Measurements from ENCODE around the gene DNAH2.

DNAH2 gene

DNA sequence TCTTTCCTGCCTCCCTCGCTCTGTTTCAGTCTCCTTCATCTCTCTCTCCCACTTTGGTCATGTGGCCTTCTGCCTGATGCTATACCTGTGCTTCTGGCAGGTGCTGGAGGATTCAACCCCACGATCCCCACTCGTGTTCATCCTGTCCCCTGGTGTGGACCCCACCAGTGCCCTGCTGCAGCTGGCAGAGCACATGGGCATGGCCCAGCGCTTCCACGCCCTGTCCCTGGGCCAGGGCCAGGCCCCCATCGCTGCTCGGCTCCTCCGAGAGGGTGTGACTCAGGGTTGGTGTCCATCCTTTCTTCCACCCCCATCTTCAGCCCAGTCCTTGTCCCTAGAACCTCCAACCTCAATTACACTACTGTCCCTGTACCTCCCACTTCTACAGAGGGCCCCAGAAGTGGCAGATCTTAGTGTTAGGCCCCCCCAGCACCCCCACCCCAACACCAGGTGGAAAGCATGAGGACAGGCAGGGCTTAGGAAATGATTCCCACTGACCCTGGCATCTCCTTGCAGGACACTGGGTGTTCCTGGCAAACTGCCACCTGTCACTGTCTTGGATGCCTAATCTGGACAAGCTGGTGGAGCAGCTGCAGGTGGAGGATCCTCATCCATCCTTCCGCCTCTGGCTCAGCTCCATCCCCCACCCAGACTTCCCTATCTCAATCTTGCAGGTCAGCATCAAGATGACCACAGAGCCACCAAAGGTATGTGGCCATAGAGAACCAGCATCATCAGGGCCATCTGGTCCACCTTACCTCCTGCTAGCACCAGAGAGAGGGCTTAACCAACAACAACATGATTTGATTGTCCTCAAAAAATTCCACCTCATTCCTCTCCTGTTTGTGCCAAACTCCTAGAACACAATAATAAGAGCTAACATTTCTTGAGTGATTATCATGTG is 106.7 kb downstream of the DNAH2 start:
- DNase-seq = no peak

DNA sequence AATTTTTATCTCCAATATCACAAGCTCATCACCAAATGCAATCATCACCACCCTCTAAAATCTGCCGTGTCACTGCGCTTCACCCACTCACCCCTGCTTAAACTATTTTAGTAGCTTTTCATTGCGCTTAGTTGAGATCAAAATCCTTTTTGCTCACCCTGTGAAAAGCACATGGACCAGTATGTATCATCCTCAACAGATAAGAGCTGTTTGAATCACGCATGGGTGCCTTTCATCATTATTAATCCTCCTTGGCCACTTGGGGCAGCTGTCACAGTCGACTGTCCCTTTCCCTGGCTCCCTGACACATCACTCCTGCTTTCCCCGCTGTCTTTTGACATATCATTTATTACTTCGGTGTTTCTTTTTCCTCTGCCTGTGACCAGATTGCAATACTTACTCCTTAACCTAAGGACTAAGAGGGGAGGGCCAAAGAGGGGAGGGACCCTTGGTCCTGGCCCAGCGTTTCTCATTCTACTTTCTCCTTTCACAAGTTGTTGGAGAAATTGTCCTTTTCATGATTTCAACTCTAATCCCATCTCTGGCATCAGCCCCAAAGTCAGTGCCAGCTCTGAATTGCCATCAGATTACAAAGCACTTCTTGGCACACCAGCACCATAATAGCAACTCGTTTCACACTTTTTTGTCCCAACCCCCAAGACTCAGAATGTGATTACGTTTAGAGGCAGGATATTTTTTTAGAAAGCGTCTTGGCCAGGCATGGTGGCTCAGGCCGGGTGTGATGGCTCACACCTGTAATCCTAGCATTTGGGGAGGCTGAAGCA is 107.9 kb downstream of the DNAH2 start:
- DNase-seq = no peak

DNA sequence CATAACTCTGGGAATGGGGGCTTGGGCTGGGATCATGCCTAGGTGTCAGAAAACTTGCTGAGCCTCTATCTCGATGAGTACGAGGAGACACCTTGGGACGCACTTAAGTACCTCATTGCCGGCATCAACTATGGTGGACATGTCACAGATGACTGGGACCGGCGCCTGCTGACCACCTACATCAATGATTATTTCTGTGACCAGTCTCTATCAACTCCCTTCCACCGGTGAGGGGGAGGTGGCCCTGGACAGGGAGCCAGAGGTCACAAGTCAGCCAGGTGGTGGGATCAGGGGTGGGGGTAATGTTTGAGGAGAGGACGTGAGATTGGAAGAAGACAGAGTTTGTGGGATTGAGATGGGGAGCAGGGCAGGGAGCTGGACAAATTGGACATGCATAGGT is 113.1 kb downstream of the DNAH2 start:
- DNase-seq = no peak

DNA sequence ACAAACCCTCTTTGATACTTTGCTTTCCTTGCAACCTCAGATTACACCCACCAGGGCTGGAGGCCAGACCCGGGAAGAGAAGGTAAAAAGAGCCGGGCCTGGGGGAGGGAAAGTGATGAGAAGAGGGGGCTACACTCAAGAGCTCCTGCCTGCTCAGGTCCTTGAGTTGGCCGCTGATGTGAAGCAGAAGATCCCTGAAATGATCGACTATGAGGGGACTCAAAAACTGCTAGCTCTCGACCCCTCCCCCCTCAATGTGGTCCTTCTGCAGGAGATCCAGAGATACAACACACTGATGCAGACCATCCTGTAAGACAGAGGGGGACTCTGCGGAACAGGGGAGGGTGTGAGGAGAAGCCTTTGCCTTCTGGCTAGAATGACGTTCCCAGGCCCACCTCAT is 113.7 kb downstream of the DNAH2 start:
- no peak for DNase-seq

DNA sequence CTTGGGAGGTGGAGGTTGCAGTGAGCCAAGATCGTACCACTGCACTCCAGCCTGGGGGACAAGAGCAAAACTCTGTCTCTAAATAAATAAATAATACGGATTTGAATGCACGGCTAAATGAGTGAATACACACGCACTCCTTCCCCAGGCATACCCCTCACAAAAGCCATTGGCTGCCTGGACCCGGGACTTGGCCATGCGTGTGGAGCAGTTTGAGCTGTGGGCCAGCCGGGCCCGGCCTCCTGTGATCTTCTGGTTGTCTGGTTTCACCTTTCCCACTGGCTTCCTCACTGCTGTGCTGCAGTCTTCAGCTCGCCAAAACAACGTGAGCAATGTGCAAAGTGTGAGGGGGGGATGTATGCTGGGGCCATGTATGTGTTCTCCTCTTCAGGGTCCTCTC is 114.9 kb downstream of the DNAH2 start:
- DNase-seq = no peak

DNA sequence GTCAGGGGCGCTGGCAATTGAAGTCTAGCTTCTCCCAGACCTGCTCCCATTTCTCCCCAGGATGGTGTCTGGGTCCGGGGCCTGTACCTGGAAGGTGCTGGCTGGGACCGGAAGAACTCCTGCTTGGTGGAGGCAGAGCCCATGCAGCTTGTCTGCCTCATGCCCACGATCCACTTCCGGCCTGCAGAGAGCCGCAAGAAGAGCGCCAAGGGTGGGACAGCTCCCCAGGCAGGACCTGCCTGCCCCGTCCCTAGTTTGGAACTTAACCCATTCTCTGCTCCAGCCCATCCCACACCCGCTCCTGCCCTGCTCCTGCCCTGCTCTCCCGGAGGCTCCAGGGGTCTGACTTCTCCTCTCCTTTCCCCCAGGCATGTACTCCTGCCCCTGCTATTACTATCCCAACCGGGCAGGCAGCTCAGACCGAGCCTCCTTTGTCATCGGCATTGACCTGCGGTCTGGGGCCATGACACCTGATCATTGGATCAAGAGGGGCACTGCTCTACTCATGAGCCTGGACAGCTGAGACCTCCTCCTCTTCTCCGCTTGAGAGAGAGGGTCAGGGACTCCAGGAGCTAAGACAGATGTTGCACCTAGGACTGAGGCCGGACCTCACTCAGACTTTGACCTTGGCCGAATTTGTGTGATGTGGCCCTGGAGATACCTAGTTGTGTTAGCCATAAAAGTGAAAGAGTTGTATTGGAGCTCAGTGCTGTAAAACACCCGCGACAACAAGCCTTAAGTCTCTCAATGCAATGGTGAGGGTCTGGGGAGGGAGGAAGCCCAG is 115.7 kb downstream of the DNAH2 start:
- DNase-seq = no peak

DNA sequence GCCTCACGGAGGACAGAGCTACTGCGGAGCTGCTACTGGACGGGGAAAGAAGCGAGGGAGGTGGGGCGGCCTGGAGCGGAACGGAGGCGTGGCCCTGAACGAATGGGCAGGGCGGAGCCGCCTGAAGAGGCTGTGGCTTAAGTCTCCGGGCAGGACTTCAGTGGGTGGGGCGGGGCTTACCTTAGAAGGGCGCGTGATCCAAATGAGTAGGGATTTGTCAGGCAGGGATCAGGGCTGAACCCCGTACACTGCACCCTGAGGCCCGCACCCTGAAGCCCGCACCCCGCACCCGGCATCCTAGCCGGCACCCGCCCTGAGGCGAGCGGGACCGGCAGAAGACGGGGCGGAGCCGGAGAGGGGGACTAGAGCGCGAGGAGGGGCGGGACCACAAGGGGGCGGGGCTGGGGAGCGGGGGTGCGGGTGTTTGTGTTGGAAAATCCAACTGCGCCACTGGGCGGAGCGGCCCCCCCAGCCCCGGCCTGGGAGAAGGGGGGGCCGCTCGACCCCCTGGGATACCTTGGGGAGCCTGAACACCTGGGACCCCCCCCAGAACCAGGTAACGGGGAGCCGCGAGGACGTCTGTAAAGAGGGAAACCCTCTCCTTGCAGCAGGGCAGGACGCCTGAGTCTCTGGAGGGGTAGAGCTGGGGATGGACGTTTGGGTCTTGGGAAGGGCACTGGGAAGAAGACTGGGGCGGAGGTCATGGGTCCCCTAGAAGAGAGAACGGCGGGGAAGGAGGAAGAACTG is 116.4 kb downstream of the DNAH2 start, which contains the start of gene KDM6B:
TSS of gene KDM6B (plus strand) at position 423 of the 747 bp plus-strand sequence. CDS start 11,338 bp downstream, outside the sequence.
- DNase-seq = peak; percentile 86

DNA sequence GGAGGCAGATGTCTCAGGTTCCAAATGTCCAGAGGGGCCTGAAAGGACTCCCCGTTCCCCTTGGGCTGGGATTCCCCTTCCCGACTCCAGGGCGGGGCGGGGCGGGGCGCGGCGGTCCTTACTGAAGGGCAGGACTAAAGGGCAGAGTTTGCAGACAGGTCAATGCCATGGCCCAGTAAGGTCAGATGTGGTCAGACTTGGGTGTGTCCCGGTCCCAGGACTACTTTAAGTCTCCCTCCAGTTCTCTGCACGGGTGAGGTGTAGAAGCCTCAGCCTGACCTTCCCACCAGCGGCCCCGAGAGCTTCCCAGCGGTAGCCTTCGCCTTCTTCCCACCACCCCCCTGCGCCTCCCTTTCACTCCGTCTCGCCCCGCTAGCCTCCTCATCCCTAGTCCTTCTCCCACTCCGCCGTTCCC is 117.0 kb downstream of the DNAH2 start:
- no peak for DNase-seq

DNA sequence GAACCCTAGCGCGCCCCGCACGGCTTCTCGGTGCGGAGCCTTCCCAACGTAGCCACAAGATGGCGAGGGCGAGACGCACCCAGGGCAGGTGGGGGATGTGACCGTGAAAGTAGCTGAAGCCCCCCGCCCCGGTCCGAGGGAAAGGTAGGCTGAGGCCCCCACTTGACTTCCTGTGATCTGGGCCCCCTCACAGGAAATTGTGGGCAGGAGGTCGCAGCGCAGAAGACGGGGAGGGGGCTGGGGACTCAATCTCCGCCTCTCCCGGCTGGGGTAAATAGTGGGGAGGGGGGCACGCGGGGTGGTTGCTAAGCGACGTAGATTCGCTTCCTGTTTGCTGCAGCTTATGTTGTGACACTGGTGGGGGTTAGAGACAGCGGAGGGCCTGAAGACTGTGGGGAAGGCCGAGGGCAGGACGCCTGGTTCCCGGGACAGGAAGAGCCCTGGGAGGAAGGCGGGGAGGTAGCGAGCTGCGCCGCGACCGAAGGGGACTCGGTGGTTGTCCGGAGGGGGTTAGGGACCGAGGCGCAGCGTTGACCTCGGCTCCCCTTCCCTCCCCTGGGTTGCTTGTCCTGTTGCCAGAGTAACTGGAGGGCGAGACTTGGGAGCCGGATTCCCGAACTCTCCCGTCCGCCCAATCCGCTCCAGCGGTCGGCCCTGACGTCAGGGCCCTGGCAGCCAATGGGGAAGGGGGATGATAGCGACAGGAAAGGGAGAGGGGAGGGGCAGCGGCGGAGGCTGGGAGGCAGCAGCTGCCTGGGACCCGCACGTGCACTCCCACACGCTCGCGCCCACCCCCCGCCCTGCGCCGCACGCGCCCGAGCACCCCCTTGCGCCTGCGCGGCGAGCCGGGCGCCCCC is 117.6 kb downstream of the DNAH2 start:
- DNase-seq = peak; percentile 98

DNA sequence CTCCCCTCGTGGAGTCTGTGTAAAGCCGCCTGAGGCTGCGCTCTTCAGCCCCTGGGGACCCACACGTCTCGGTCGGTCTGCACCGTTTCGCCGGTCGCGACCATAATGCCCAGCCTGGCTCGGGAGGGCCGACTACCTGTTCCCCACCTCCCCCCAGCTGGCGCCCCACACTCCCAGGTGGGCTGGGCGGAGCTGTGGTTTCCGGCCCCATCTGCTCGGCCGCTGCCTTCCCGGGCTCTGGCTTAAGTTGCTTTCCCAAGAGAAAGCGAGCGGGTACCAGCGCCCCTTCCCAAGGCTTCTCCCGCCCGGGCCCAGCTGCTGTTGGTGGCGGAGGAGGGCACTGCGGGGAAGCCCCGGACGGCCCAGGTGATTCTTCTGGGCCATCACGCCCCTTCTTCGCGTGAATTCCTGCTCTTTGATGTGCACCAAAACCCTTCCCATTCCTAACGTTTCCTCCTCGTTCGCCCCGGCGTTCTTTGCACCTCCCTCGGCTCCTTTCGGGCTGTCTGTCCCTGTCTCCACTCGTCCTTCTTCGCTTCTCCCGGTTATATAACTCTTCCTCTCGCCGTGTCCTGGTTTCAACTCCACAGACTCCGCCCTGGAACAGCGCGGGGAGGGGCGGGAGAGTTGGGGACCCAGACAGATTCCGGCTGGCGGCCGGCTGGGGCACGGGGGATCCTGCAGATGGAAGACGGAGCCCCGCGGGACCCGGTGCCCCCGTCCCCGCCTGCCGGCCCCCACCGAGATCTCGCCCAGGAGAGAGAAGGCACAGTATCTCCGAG is 118.5 kb downstream of the DNAH2 start:
- no peak for DNase-seq

DNA sequence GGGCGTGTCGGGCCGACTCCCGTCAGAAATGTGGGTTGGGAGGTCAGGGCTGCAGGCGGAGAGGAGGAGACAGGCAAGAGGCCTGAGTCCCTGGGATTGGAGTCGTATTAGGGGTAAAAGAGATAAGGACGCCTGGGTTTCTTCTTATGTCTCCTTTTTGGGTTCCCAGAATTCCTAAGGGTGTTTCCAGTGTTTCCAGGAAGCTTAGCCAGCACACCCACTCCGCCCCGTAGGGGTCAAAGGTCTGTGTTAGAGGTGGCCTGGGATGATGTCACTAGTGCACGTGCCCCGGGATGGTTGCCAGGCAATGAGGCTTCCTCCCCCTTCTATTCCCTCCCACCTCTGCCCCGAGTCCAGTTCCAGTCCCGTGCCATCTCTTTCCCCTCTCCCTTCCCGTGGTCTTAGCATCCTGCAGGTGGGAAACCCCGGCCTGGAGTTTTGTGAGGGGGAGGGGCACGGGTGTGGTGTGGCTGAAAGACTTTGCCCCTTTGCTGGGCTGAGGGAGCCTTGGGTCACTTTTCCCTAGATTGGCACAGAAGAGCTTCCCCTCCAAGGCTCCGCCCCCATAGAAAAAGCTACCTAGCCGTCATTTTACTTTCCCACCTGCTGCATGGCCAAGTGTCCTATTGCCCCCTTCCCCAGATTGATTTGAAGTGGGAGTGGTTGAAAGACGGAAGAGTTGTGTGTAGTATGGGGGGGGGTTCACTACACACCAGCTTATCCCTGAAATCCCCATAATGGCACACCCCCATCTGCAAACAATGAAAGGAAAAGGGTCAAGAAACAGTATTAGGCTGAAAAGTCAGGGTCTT is 119.3 kb downstream of the DNAH2 start:
- DNase-seq = peak; percentile 99

DNA sequence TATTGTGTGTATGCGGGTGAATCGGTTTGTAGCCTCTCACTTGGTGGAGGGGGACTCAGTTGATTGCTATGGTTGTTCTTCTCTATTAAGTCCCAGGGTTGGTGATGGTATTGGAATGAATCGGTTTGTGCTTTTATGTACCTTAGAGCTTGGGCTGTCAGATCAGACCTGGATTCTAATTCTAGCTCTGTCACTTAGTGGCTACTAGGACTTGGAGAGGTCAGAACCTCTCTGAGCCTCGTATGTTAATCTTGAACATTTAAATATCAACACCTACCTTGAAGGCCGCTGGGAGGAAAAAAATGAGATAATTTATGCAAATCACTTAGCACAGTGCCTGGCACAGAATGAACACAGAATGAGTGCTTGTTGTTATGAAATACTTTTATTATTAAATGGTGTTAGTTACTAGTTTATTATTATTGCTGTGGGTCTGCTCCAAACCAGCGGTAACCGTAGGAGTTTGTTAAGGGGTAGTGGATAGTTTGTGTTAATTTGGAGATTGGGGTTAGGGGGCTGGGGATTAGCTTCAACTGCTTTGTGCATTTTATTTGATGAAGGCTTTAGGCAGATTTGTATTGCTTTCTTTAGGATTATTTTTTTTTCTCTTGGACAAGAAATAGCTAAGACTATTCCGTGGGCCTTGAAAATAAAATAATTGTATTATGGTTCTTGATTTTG is 120.0 kb downstream of the DNAH2 start:
- DNase-seq = peak; percentile 41

DNA sequence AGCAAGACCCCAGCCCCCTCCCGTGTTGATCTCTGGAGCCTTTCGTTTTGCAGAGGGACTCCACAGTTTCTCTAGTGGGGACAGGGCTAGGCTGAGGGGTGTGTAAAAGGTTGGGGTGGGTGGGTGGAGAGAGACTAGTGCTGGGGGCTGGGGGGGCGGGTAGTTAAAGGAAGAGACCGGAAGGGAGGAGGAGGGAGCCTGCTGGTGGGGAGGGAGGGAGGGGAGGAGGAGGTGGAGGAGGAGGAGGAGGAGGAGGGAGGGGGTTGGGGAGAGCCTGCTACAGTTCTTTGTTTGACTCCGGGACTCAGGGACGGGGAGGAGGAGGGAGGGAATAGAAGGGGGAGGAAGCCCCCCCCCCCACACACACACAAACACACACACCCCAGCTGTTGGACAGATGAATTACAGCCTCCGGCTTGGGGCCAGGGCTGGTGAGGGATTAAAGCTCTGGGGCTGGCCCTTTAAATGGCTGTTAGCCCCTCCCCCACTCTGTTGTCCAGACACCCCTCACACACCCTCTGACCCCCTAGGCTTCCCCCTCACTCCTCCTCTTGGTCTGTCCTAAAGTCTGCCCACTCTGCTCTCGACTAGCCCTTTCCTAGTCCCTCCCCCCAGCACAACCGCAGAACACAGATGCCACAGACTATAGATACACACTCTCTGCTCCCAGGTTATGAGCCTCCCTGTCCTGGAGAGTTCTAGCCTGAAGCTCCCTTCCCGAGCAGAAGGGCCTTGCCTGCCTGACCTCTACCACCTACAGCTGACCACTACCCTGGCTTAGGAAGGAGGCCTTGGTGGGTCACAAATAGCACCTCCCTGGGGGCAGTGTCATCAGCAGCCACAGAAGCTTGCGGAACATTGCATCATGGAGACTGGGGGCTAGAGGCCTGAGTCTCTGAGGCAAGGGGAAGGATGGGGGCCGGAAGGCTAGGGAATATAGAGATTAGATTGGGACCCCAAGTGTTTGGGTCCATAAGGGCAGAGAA is 120.8 kb downstream of the DNAH2 start:
- DNase-seq = peak; percentile 63

DNA sequence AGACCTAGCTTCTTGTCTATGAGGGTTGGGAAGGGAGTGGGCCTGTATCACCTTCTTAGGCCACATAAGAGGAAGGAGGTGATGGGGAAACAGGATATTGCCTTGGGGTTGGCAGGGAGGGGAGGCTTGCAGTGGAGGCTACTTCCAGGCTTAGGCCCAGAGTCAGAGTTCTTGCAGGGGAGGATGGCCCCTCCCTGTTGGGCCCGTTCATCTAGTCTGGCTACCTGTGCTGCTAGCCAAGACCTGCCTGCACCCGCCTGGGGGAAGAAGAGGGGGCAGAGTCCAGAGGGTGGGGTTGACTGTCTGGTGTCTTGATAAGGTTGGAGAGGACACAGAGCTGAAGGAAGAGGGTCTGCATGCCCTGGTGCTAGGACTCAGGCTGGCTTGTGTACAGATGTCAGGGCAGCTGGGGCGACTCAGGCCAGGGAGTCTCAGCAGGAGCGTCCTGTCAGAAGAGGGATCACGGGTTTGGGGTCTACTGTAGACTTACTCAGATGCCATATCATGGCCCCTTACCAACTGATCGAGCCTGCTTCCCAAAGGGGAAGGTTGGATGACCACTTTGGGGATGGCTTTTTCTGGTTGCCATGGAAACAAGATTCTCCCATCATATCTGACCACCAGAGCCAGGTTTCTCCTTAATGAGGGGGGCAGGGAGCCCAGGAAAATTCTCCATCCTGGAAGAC is 121.8 kb downstream of the DNAH2 start:
- DNase-seq = no peak

DNA sequence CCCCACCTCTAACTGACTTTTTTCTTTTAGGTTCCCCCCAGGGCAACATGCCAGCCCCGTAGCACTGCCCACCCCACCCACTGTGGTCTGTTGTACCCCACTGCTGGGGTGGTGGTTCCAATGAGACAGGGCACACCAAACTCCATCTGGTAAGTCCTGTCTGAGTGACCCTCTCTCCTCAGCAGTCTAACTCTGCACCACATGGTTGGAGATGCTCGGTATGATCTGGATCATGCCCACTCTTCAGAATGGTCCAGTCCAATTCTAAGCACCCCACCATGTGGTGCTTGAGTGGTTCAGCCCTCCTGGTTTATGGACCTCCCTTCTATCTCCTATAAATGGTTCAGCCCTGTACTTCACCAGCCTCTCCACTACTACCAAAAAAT is 122.3 kb downstream of the DNAH2 start:
- peak; percentile 38 for DNase-seq

DNA sequence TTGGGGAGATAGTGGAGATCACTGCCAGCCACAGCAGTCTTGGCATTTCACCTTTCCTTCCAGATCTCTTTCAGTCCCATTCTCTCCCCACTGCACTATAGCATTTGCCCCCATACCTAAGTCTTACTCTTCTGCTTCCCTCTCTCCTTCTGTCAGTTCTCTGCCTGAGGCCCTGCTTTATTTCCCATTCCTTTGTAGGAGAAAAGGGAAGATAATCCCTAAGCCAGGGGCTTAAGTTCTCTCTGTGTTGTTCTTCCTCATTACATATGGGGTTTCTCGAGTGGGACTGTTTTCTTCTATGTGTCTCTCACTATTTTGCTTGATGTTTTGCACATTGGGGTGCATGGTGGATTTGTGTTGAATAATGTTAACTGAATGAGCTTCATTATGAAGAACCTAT is 122.9 kb downstream of the DNAH2 start:
- no peak for DNase-seq

DNA sequence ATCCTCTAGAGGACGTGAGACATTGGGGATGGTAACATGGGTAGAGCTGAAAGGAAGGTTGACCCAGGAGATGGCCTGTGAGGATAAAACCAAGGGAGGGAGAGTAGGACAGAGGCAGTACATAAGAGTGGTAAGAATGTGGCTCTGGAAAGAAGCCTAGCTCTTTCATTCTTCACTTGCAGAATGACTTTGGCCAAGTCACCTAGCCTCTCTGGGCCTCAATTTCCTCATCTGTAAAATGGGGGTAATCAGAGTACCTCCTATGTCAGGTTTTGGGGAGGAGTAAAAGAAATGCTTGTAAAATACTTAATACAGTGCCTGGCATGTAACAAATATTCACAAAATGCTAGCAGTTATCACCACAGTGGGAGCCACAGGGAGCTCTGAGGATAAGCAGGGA is 123.3 kb downstream of the DNAH2 start:
- no peak for DNase-seq

Data from NCI-H1105 treated with DMSO at 0.1 percent for 48 hours (cell line).